ENCODE data around the gene CXXC4. TPM values are rescaled to one million over a fixed set of nuclear protein-coding genes. Genes with fewer than 3 reads are reported as not detected.

CXXC4 gene
- total RNA-seq, 2 donors from 2014 or later = 3.6 to 3.9 TPM

DNA sequence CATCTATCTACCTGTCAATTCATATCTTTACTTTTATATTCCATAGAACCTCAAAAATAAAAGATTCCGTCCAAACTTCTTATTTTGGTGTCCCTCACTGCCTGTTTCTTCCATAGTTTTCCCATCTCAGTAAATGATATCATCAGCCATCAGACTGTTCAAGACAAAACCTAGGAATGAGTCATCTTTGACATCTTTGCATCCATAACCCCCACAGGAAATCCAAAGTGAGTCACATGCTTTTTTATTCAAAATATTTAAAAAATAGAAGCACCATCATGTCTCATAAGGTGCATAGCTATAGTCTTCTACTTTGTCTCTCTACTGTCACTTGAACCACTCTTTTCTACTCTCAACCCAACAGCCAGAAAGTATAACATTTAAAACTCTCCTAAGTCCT, 29.9 kb upstream of the CXXC4 start:
- intact Hi-C loops (cut with DNase I) = no loop called here
- TF ChIP-seq POLR2A (IDR thresholded peaks at IDR 0.05) = no peak
- TF ChIP-seq, protein P1, sequence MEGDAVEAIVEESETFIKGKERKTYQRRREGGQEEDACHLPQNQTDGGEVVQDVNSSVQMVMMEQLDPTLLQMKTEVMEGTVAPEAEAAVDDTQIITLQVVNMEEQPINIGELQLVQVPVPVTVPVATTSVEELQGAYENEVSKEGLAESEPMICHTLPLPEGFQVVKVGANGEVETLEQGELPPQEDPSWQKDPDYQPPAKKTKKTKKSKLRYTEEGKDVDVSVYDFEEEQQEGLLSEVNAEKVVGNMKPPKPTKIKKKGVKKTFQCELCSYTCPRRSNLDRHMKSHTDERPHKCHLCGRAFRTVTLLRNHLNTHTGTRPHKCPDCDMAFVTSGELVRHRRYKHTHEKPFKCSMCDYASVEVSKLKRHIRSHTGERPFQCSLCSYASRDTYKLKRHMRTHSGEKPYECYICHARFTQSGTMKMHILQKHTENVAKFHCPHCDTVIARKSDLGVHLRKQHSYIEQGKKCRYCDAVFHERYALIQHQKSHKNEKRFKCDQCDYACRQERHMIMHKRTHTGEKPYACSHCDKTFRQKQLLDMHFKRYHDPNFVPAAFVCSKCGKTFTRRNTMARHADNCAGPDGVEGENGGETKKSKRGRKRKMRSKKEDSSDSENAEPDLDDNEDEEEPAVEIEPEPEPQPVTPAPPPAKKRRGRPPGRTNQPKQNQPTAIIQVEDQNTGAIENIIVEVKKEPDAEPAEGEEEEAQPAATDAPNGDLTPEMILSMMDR (IDR thresholded peaks at IDR 0.05) = no peak
- no peak for DNase-seq
- no peak for ATAC-seq
- Histone ChIP-seq H3K27me3 (no peaks in the 10 kb centered on the region), H3K36me3 (replicated peaks in 1 of 2; ENCODE audit: insufficient read depth in 1 of 2, low read depth in 2 of 2) (no peaks in the 10 kb centered on the region), H3K4me3 (no peak overlapping the region), H3K27ac (no peak overlapping the region), H3K9me3 (no peaks in the 10 kb centered on the region), H3K4me1 (no peaks in the 10 kb centered on the region)
- 60 to 70% methylated on average over 1 of the region's 1 CpG for WGBS, 2 donors

DNA sequence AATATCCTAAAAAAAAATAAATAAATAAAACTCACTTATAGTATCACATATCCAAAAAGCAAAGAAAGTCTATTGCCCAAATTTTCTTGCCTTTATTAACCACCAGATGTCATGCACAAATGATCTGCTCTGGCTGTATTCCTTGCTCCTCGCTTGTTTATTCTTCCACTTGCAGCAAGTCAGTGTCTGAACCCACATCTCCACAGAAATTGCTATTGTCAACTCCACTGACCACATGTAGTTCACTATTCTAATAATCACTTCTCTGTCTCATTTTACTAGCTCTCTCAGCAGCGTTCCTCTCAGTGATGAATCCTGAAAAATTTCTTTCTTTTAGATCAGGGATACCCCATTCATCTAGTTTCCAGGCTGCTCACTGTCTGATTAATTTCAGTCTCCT, 29.3 kb upstream of the CXXC4 start:
- 47 to 87% methylated on average over 2 of the region's 2 CpGs for WGBS, 2 donors
- intact Hi-C loops (cut with DNase I) = no loop called here
- TF ChIP-seq, protein P1 (IDR thresholded peaks at IDR 0.05) = no peak
- TF ChIP-seq POLR2A (IDR thresholded peaks at IDR 0.05) = no peak
- no peak for DNase-seq
- no peaks in the 10 kb centered on the region for H3K9me3 ChIP-seq
- no peaks in the 10 kb centered on the region for H3K36me3 ChIP-seq (replicated peaks in 1 of 2; ENCODE audit: insufficient read depth in 1 of 2, low read depth in 2 of 2)
- H3K27me3 ChIP-seq = no peaks in the 10 kb centered on the region
- H3K27ac ChIP-seq = no peak overlapping the region
- no peaks in the 10 kb centered on the region for H3K4me1 ChIP-seq
- ATAC-seq = no peak
- no peak overlapping the region for H3K4me3 ChIP-seq

DNA sequence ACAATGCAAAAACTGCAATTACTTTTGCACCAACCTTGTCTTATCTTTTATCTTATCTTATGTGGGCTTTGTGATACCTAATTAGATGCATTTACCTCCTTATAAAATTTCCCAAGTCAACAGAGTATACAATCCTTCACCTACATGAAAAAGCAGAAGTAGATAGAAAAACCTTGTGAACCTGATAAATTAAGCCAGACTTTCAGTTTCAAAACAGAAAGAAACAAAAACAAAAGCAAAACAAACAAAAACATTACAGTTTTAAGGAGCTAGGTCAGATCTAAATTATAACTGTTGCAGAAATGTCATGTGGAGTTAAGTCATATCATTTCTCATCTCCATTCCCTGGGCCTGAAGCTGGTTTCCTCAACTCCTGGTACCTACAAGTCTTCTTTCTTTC, 24.9 kb upstream of the CXXC4 start:
- intact Hi-C loops (cut with DNase I) = no loop called here
- Histone ChIP-seq H3K27me3 (no peaks in the 10 kb centered on the region), H3K9me3 (no peaks in the 10 kb centered on the region), H3K4me3 (no peak overlapping the region), H3K36me3 (replicated peaks in 1 of 2; ENCODE audit: insufficient read depth in 1 of 2, low read depth in 2 of 2) (no peaks in the 10 kb centered on the region), H3K4me1 (no peaks in the 10 kb centered on the region), H3K27ac (no peak overlapping the region)
- TF ChIP-seq, protein P1 (IDR thresholded peaks at IDR 0.05) = no peak
- TF ChIP-seq POLR2A (IDR thresholded peaks at IDR 0.05) = no peak
- DNase-seq = no peak
- no peak for ATAC-seq

DNA sequence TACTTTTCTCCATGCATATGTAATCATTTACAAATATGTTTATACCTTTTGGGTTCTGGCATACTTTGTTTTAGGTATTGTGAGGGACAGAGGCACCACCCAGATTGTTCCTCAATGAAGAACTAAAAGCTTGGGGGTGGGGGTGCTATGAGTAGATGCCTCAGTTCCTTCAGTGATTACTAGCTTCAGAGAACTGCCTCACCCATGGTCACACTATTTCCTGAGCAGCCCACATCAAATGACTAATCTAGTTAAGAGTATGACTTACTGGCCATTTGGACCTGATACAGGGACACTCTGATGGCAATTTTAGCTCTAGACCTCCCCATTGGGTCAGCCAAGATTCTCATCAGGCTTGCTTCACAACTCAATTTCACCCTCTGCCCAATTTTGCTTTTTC, 22.2 kb upstream of the CXXC4 start:
- intact Hi-C loops (cut with DNase I) = no loop called here
- Histone ChIP-seq H3K27ac (no peak overlapping the region), H3K9me3 (no peaks in the 10 kb centered on the region), H3K4me1 (no peaks in the 10 kb centered on the region), H3K36me3 (replicated peaks in 1 of 2; ENCODE audit: insufficient read depth in 1 of 2, low read depth in 2 of 2) (no peaks in the 10 kb centered on the region), H3K4me3 (no peak overlapping the region), H3K27me3 (no peaks in the 10 kb centered on the region)
- ATAC-seq (no peak), DNase-seq (no peak)
- TF ChIP-seq, protein P1 (IDR thresholded peaks at IDR 0.05) = no peak
- no peak for TF ChIP-seq POLR2A (IDR thresholded peaks at IDR 0.05)

DNA sequence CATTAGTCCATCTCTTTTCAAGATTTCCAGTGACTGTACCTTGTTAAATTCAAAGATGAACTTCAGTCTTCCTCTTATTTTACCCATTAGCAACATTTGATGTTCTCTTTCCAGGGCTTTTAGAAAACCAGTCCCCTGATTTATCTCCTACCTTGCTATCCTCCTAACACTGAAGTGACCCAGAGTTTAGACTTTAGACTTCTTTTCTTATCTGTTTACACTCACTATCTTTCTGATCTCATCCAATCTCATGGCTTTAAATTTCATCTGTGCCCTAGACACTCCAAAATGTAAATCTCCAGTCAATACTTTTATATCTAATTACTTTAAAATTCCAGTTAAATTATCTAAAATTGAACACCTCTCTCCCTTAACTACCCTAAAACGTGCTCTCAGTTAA, 13.5 kb upstream of the CXXC4 start:
- Histone ChIP-seq H3K27me3 (no peaks in the 10 kb centered on the region), H3K27ac (no peak overlapping the region), H3K4me3 (no peak overlapping the region), H3K36me3 (replicated peaks in 1 of 2; ENCODE audit: insufficient read depth in 1 of 2, low read depth in 2 of 2) (no peaks in the 10 kb centered on the region), H3K4me1 (peaks cover 6% of the 10 kb centered on the region), H3K9me3 (no peaks in the 10 kb centered on the region)
- TF ChIP-seq, protein P1 (IDR thresholded peaks at IDR 0.05) = no peak
- DNase-seq = no peak
- ATAC-seq = no peak
- intact Hi-C loops (cut with DNase I) = no loop called here
- 75 to 85% methylated on average over 1 of the region's 1 CpG for WGBS, 2 donors
